Stimulated activated CD4-positive, alpha-beta T cell treated with anti-CD3 and anti-CD28 coated beads, Interleukin-2, amount 100 ng/mL, for 4 hours (primary cell): ENCODE data around the gene TFPI.
"Not testable (repeated sequence)": the region's sequence is repeated elsewhere in the genome, so short reads cannot be mapped to it uniquely, and the experiment has no call there.

Experiments used
- DNase-seq: peaks from one replicate; pipeline ENCODE4 v3.0.0-alpha.2; 2020; ENCODE audit warnings: low read depth

Gene TFPI

GRCh38 chr2:187554011-187554703 is at the start of gene TFPI:
Gene TFPI (minus strand): TSS chr2:187554435. CDS start chr2:187503768, 50,667 bp downstream.
- DNase-seq: no peak

- no peak for DNase-seq
Measured at GRCh38 chr2:187594801-187595200, 40.6 kb upstream of the TFPI start.

- no peak for DNase-seq
Measured at GRCh38 chr2:187593697-187594096, 39.5 kb upstream of the TFPI start.

GRCh38 chr2:187593098-187593497 is 38.9 kb upstream of the TFPI start:
- no peak for DNase-seq

- DNase-seq: no peak
Measured at GRCh38 chr2:187590175-187590574, 35.9 kb upstream of the TFPI start.

GRCh38 chr2:187586011-187586641 is 31.9 kb upstream of the TFPI start:
- no peak for DNase-seq

- no peak for DNase-seq
Measured at GRCh38 chr2:187581125-187581896, 27.1 kb upstream of the TFPI start.

GRCh38 chr2:187580462-187581124 is 26.4 kb upstream of the TFPI start:
- DNase-seq: no peak

GRCh38 chr2:187577310-187577709 is 23.1 kb upstream of the TFPI start:
- DNase-seq: no peak

- no peak for DNase-seq
Measured at GRCh38 chr2:187576906-187577305, 22.7 kb upstream of the TFPI start.

GRCh38 chr2:187575751-187576067 is 21.5 kb upstream of the TFPI start:
- DNase-seq: no peak

- DNase-seq: no peak
Measured at GRCh38 chr2:187574969-187575750, 20.9 kb upstream of the TFPI start.

GRCh38 chr2:187573722-187574121 is 19.5 kb upstream of the TFPI start:
- DNase-seq: no peak

GRCh38 chr2:187571996-187572395 is 17.8 kb upstream of the TFPI start:
- DNase-seq: not testable (repeated sequence)

- DNase-seq: no peak
Measured at GRCh38 chr2:187569571-187569970, 15.3 kb upstream of the TFPI start.

GRCh38 chr2:187569042-187569441 is 14.8 kb upstream of the TFPI start:
- DNase-seq: no peak

- no peak for DNase-seq
Measured at GRCh38 chr2:187567126-187567525, 12.9 kb upstream of the TFPI start.

- DNase-seq: no peak
Measured at GRCh38 chr2:187566712-187567111, 12.5 kb upstream of the TFPI start.

- no peak for DNase-seq
Measured at GRCh38 chr2:187566266-187566665, 12.0 kb upstream of the TFPI start.

- DNase-seq: not testable (repeated sequence)
Measured at GRCh38 chr2:187565618-187566017, 11.4 kb upstream of the TFPI start.

GRCh38 chr2:187556493-187556892 is 2.3 kb upstream of the TFPI start:
- DNase-seq: not testable (repeated sequence)

- no peak for DNase-seq
Measured at GRCh38 chr2:187554704-187555082, 458 bp upstream of the TFPI start.
